Measurements from ENCODE around the gene NDUFA3.

Gene NDUFA3

GRCh38 chr19:54081032-54081431 lies 21.6 kb upstream of the NDUFA3 start, which contains the start of gene TARM1:
Gene TARM1 (minus strand): TSS chr19:54081365. CDS start chr19:54081340, 25 bp downstream.
- no peak for TF ChIP-seq CTCF (IDR thresholded peaks at IDR 0.05)

GRCh38 chr19:54084410-54084809 lies 18.2 kb upstream of the NDUFA3 start:
- TF ChIP-seq CTCF (IDR thresholded peaks at IDR 0.05) = no peak

GRCh38 chr19:54094426-54095000 lies 8.1 kb upstream of the NDUFA3 start:
- no peak for TF ChIP-seq CTCF (IDR thresholded peaks at IDR 0.05)

- no peak for TF ChIP-seq CTCF (IDR thresholded peaks at IDR 0.05)
Measured at GRCh38 chr19:54095136-54095858, 7.4 kb upstream of the NDUFA3 start.

- no peak for TF ChIP-seq CTCF (IDR thresholded peaks at IDR 0.05)
Measured at GRCh38 chr19:54096617-54097106, 6.0 kb upstream of the NDUFA3 start.

GRCh38 chr19:54099190-54099902 lies 3.3 kb upstream of the NDUFA3 start:
- no peak for TF ChIP-seq CTCF (IDR thresholded peaks at IDR 0.05)

- TF ChIP-seq CTCF (IDR thresholded peaks at IDR 0.05) = no peak
Measured at GRCh38 chr19:54100561-54100960, 2.1 kb upstream of the NDUFA3 start, which contains the start of gene OSCAR. Gene OSCAR (minus strand): TSS chr19:54100803. CDS start chr19:54100792, 11 bp downstream.
